ENCODE data around the gene RNF182.

RNF182 gene

GRCh38 chr6:14028631-14029030 lies 103.9 kb downstream of the RNF182 start:
- no peak for DNase-seq (ENCODE audit: low read depth in 1 of 2, low spot score in 1 of 2)

- no peak for DNase-seq (ENCODE audit: low read depth in 1 of 2, low spot score in 1 of 2)
Observed at GRCh38 chr6:14029605-14030004, 104.9 kb downstream of the RNF182 start.

Measured in activated CD4-positive, alpha-beta T cell treated with anti-CD3 and anti-CD28 coated beads, Interleukin-2, amount 50 U/mL, for 24 hours (primary cell).